Gastrocnemius medialis (tissue), 4 donors: Measurements from ENCODE around the gene OR52M1.

Source experiments
- POLR2A ChIP-seq, 2 donors: fragments of 450-650 bp; IDR thresholded peaks; one replicate each; pipeline ENCODE4 v1.6.1; 2017; ENCODE audit warnings: antibody characterized with exemption in 2 of 2, mild to moderate bottlenecking in 2 of 2, moderate library complexity in 2 of 2
- TF ChIP-seq, protein P1 (sequence below), 5 experiments: fragments of 450-650 bp in 3 of 5; fragments of 200-600 bp in 2 of 5; sonication (generic) in 2 of 5; IDR thresholded peaks in 4 of 5; conservative IDR thresholded peaks in 1 of 5; 1 replicate in 4 of 5; 2 replicates in 1 of 5; pipeline ENCODE4 v1.5.1; 2016 to 2019; ENCODE audit warnings: antibody characterized with exemption in 5 of 5, mild to moderate bottlenecking in 3 of 5, moderate library complexity in 3 of 5

DNA sequence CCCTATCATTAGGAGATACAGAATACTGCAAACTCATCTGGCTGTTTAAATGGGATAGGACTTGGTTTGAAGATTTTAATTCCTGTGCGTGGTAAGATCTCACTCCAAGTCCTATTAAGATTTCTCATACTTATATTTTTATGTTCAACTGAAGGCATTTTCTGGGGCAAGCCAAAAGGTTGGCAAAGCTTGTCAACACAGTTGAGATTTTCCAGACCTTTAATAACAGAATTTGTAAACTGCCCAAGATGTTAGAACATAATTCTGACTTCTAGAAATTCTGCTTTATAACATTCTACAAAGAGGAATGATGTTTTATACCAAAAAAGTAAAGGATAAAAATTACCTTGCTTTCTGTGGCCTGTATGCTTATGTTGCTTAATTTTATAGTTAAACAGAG, 30.8 kb upstream of the OR52M1 start:
- TF ChIP-seq, protein P1, sequence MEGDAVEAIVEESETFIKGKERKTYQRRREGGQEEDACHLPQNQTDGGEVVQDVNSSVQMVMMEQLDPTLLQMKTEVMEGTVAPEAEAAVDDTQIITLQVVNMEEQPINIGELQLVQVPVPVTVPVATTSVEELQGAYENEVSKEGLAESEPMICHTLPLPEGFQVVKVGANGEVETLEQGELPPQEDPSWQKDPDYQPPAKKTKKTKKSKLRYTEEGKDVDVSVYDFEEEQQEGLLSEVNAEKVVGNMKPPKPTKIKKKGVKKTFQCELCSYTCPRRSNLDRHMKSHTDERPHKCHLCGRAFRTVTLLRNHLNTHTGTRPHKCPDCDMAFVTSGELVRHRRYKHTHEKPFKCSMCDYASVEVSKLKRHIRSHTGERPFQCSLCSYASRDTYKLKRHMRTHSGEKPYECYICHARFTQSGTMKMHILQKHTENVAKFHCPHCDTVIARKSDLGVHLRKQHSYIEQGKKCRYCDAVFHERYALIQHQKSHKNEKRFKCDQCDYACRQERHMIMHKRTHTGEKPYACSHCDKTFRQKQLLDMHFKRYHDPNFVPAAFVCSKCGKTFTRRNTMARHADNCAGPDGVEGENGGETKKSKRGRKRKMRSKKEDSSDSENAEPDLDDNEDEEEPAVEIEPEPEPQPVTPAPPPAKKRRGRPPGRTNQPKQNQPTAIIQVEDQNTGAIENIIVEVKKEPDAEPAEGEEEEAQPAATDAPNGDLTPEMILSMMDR (IDR thresholded peaks at IDR 0.05 in 4 of 5, conservative IDR thresholded peaks at IDR 0.05 in 1 of 5): no peak
- TF ChIP-seq POLR2A (IDR thresholded peaks at IDR 0.05): no peak
